ENCODE measurements around the gene ELF2.
"Not testable (repeated sequence)": the region's sequence is repeated elsewhere in the genome, so short reads cannot be mapped to it uniquely, and the experiment has no call there.

Gene ELF2

GRCh38 chr4:139048026-139048425, 129.0 kb downstream of the ELF2 start:
- Histone ChIP-seq H3K9ac (ENCODE audit: low read depth in 1 of 2, low read length in 2 of 2) (no peak overlapping the region), H3K4me3 (ENCODE audit: low read length in 2 of 2) (no peak overlapping the region), H3K27ac (ENCODE audit: low read depth in 2 of 2, low read length in 2 of 2) (no peak overlapping the region), H3K36me3 (ENCODE audit: control insufficient read depth in 2 of 2, insufficient read depth in 2 of 2, low read length in 2 of 2) (peaks cover 16 to 38% of the 10 kb centered on the region in 2 donors), H3K27me3 (ENCODE audit: control insufficient read depth in 2 of 2, insufficient read depth in 2 of 2, low read length in 2 of 2) (no peaks in the 10 kb centered on the region), H3K9me3 (ENCODE audit: control insufficient read depth in 2 of 2, low read length in 2 of 2) (no peaks in the 10 kb centered on the region), H3K4me1 (ENCODE audit: control insufficient read depth in 2 of 2, insufficient read depth in 2 of 2, low read length in 2 of 2) (no peaks in the 10 kb centered on the region)

GRCh38 chr4:139044291-139044690, 132.7 kb downstream of the ELF2 start:
- H3K4me3 ChIP-seq (ENCODE audit: low read length in 2 of 2) = no peak overlapping the region
- H3K36me3 ChIP-seq (ENCODE audit: control insufficient read depth in 2 of 2, insufficient read depth in 2 of 2, low read length in 2 of 2) = peaks cover 15 to 33% of the 10 kb centered on the region in 2 donors
- H3K9me3 ChIP-seq (ENCODE audit: control insufficient read depth in 2 of 2, low read length in 2 of 2) = no peaks in the 10 kb centered on the region
- no peaks in the 10 kb centered on the region for H3K4me1 ChIP-seq (ENCODE audit: control insufficient read depth in 2 of 2, insufficient read depth in 2 of 2, low read length in 2 of 2)
- no peak overlapping the region for H3K27ac ChIP-seq (ENCODE audit: low read depth in 2 of 2, low read length in 2 of 2)
- H3K9ac ChIP-seq (ENCODE audit: low read depth in 1 of 2, low read length in 2 of 2) = no peak overlapping the region
- no peaks in the 10 kb centered on the region for H3K27me3 ChIP-seq (ENCODE audit: control insufficient read depth in 2 of 2, insufficient read depth in 2 of 2, low read length in 2 of 2)

GRCh38 chr4:139042981-139043460, 134.0 kb downstream of the ELF2 start:
- no peaks in the 10 kb centered on the region for H3K4me1 ChIP-seq (ENCODE audit: control insufficient read depth in 2 of 2, insufficient read depth in 2 of 2, low read length in 2 of 2)
- no peak overlapping the region for H3K9ac ChIP-seq (ENCODE audit: low read depth in 1 of 2, low read length in 2 of 2)
- H3K4me3 ChIP-seq (ENCODE audit: low read length in 2 of 2) = no peak overlapping the region
- no peaks in the 10 kb centered on the region for H3K9me3 ChIP-seq (ENCODE audit: control insufficient read depth in 2 of 2, low read length in 2 of 2)
- H3K27me3 ChIP-seq (ENCODE audit: control insufficient read depth in 2 of 2, insufficient read depth in 2 of 2, low read length in 2 of 2) = no peaks in the 10 kb centered on the region
- H3K36me3 ChIP-seq (ENCODE audit: control insufficient read depth in 2 of 2, insufficient read depth in 2 of 2, low read length in 2 of 2) = peaks cover 15 to 26% of the 10 kb centered on the region in 2 donors
- no peak overlapping the region for H3K27ac ChIP-seq (ENCODE audit: low read depth in 2 of 2, low read length in 2 of 2)

- H3K36me3 ChIP-seq (ENCODE audit: control insufficient read depth in 2 of 2, insufficient read depth in 2 of 2, low read length in 2 of 2) = peaks cover 5 to 9% of the 10 kb centered on the region in 2 donors
- no peaks in the 10 kb centered on the region for H3K4me1 ChIP-seq (ENCODE audit: control insufficient read depth in 2 of 2, insufficient read depth in 2 of 2, low read length in 2 of 2)
- no peaks in the 10 kb centered on the region for H3K9me3 ChIP-seq (ENCODE audit: control insufficient read depth in 2 of 2, low read length in 2 of 2)
- no peak overlapping the region for H3K27ac ChIP-seq (ENCODE audit: low read depth in 2 of 2, low read length in 2 of 2)
- no peak overlapping the region for H3K9ac ChIP-seq (ENCODE audit: low read depth in 1 of 2, low read length in 2 of 2)
- H3K4me3 ChIP-seq (ENCODE audit: low read length in 2 of 2) = no peak overlapping the region
- no peaks in the 10 kb centered on the region for H3K27me3 ChIP-seq (ENCODE audit: control insufficient read depth in 2 of 2, insufficient read depth in 2 of 2, low read length in 2 of 2)
Observed at GRCh38 chr4:139038874-139039443, 138.1 kb downstream of the ELF2 start.

- Histone ChIP-seq H3K4me3 (ENCODE audit: low read length in 2 of 2) (no peak overlapping the region), H3K9me3 (ENCODE audit: control insufficient read depth in 2 of 2, low read length in 2 of 2) (no peaks in the 10 kb centered on the region), H3K9ac (ENCODE audit: low read depth in 1 of 2, low read length in 2 of 2) (no peak overlapping the region), H3K4me1 (ENCODE audit: control insufficient read depth in 2 of 2, insufficient read depth in 2 of 2, low read length in 2 of 2) (no peaks in the 10 kb centered on the region), H3K27me3 (ENCODE audit: control insufficient read depth in 2 of 2, insufficient read depth in 2 of 2, low read length in 2 of 2) (no peaks in the 10 kb centered on the region), H3K36me3 (ENCODE audit: control insufficient read depth in 2 of 2, insufficient read depth in 2 of 2, low read length in 2 of 2) (peaks cover 0 to 4% of the 10 kb centered on the region in 2 donors), H3K27ac (ENCODE audit: low read depth in 2 of 2, low read length in 2 of 2) (no peak overlapping the region)
Observed at GRCh38 chr4:139036885-139037284, 140.1 kb downstream of the ELF2 start.

- H3K9ac ChIP-seq (ENCODE audit: low read depth in 1 of 2, low read length in 2 of 2) = no peak overlapping the region
- no peak overlapping the region for H3K27ac ChIP-seq (ENCODE audit: low read depth in 2 of 2, low read length in 2 of 2)
Observed at GRCh38 chr4:139035650-139036049, 141.4 kb downstream of the ELF2 start.

GRCh38 chr4:139030614-139031235, 146.3 kb downstream of the ELF2 start:
- Histone ChIP-seq H3K27me3 (ENCODE audit: control insufficient read depth in 2 of 2, insufficient read depth in 2 of 2, low read length in 2 of 2) (no peaks in the 10 kb centered on the region), H3K27ac (ENCODE audit: low read depth in 2 of 2, low read length in 2 of 2) (no peak overlapping the region), H3K9me3 (ENCODE audit: control insufficient read depth in 2 of 2, low read length in 2 of 2) (no peaks in the 10 kb centered on the region), H3K9ac (ENCODE audit: low read depth in 1 of 2, low read length in 2 of 2) (no peak overlapping the region), H3K4me1 (ENCODE audit: control insufficient read depth in 2 of 2, insufficient read depth in 2 of 2, low read length in 2 of 2) (no peaks in the 10 kb centered on the region), H3K36me3 (ENCODE audit: control insufficient read depth in 2 of 2, insufficient read depth in 2 of 2, low read length in 2 of 2) (peaks cover 0 to 6% of the 10 kb centered on the region in 2 donors), H3K4me3 (ENCODE audit: low read length in 2 of 2) (no peak overlapping the region)

More at GRCh38 chr4:139035650-139036049, 141.4 kb downstream of the ELF2 start:
- peaks cover 0 to 4% of the 10 kb centered on the region in 2 donors for H3K36me3 ChIP-seq (ENCODE audit: control insufficient read depth in 2 of 2, insufficient read depth in 2 of 2, low read length in 2 of 2)
- no peak overlapping the region for H3K4me3 ChIP-seq (ENCODE audit: low read length in 2 of 2)
- H3K9me3 ChIP-seq (ENCODE audit: control insufficient read depth in 2 of 2, low read length in 2 of 2) = no peaks in the 10 kb centered on the region
- H3K27me3 ChIP-seq (ENCODE audit: control insufficient read depth in 2 of 2, insufficient read depth in 2 of 2, low read length in 2 of 2) = no peaks in the 10 kb centered on the region
- H3K4me1 ChIP-seq (ENCODE audit: control insufficient read depth in 2 of 2, insufficient read depth in 2 of 2, low read length in 2 of 2) = no peaks in the 10 kb centered on the region

- not testable (repeated sequence) for H3K9ac ChIP-seq (ENCODE audit: low read depth in 1 of 2, low read length in 2 of 2); H3K9me3 ChIP-seq (ENCODE audit: control insufficient read depth in 2 of 2, low read length in 2 of 2); H3K27ac ChIP-seq (ENCODE audit: low read depth in 2 of 2, low read length in 2 of 2); H3K4me3 ChIP-seq (ENCODE audit: low read length in 2 of 2); H3K36me3 ChIP-seq (ENCODE audit: control insufficient read depth in 2 of 2, insufficient read depth in 2 of 2, low read length in 2 of 2); H3K27me3 ChIP-seq (ENCODE audit: control insufficient read depth in 2 of 2, insufficient read depth in 2 of 2, low read length in 2 of 2); H3K4me1 ChIP-seq (ENCODE audit: control insufficient read depth in 2 of 2, insufficient read depth in 2 of 2, low read length in 2 of 2)
Observed at GRCh38 chr4:139029866-139030363, 147.1 kb downstream of the ELF2 start.

GRCh38 chr4:139028191-139028661, 148.8 kb downstream of the ELF2 start:
- Histone ChIP-seq H3K9ac (ENCODE audit: low read depth in 1 of 2, low read length in 2 of 2) (no peak overlapping the region), H3K27ac (ENCODE audit: low read depth in 2 of 2, low read length in 2 of 2) (no peak overlapping the region), H3K9me3 (ENCODE audit: control insufficient read depth in 2 of 2, low read length in 2 of 2) (no peaks in the 10 kb centered on the region), H3K27me3 (ENCODE audit: control insufficient read depth in 2 of 2, insufficient read depth in 2 of 2, low read length in 2 of 2) (no peaks in the 10 kb centered on the region), H3K4me3 (ENCODE audit: low read length in 2 of 2) (no peak overlapping the region), H3K36me3 (ENCODE audit: control insufficient read depth in 2 of 2, insufficient read depth in 2 of 2, low read length in 2 of 2) (peaks cover 0 to 6% of the 10 kb centered on the region in 2 donors), H3K4me1 (ENCODE audit: control insufficient read depth in 2 of 2, insufficient read depth in 2 of 2, low read length in 2 of 2) (no peaks in the 10 kb centered on the region)

GRCh38 chr4:139027776-139028175, 149.2 kb downstream of the ELF2 start:
- H3K9ac ChIP-seq (ENCODE audit: low read depth in 1 of 2, low read length in 2 of 2) = no peak overlapping the region

More at GRCh38 chr4:139027776-139028175, 149.2 kb downstream of the ELF2 start:
- no peak overlapping the region for H3K4me3 ChIP-seq (ENCODE audit: low read length in 2 of 2)
- no peaks in the 10 kb centered on the region for H3K27me3 ChIP-seq (ENCODE audit: control insufficient read depth in 2 of 2, insufficient read depth in 2 of 2, low read length in 2 of 2)
- H3K27ac ChIP-seq (ENCODE audit: low read depth in 2 of 2, low read length in 2 of 2) = no peak overlapping the region
- peaks cover 0 to 6% of the 10 kb centered on the region in 2 donors for H3K36me3 ChIP-seq (ENCODE audit: control insufficient read depth in 2 of 2, insufficient read depth in 2 of 2, low read length in 2 of 2)
- H3K4me1 ChIP-seq (ENCODE audit: control insufficient read depth in 2 of 2, insufficient read depth in 2 of 2, low read length in 2 of 2) = no peaks in the 10 kb centered on the region
- no peaks in the 10 kb centered on the region for H3K9me3 ChIP-seq (ENCODE audit: control insufficient read depth in 2 of 2, low read length in 2 of 2)
